K562 (cell line): ENCODE data around the gene CTDSPL. TPM values are rescaled to one million over a fixed set of nuclear protein-coding genes. Genes with fewer than 3 reads are reported as not detected.
A peak's percentile ranks its signal among the peaks of the same experiment; 100 is the strongest.

Experiments
- BRCA1 ChIP-seq, 2 experiments: fragments of 450-650 bp in 1 of 2; sonication (generic) in 1 of 2; formaldehyde crosslinking in 1 of 2; IDR thresholded peaks; 2 replicates each; pipeline versions ENCODE4 v1.5.0 to v1.6.1; 2017 to 2020; ENCODE audit warnings: mild to moderate bottlenecking in 1 of 2, missing genetic modification reagents in 1 of 2
- CHAMP1 ChIP-seq: fragments of 450-650 bp; IDR thresholded peaks from 2 replicates; pipeline ENCODE4 v1.6.1; 2016; ENCODE audit warnings: mild to moderate bottlenecking
- LEF1 ChIP-seq: fragments of 450-650 bp; IDR thresholded peaks from 2 replicates; pipeline ENCODE4 v1.6.1; 2016; ENCODE audit warnings: mild to moderate bottlenecking
- MECOM ChIP-seq: fragments of 250-450 bp; sonication (Bioruptor Pico); IDR thresholded peaks from 2 replicates; pipeline ENCODE4 v1.8.0; 2022; ENCODE audit warnings: inconsistent platforms
- RFX1 ChIP-seq: fragments of 450-650 bp; IDR thresholded peaks from 2 replicates; pipeline ENCODE4 v1.6.1; 2016; ENCODE audit warnings: mild to moderate bottlenecking, moderate library complexity
- SMAD3 ChIP-seq: fragments of 450-650 bp; formaldehyde crosslinking; conservative IDR thresholded peaks from 2 replicates; pipeline ENCODE4 v1.4.0; 2020; ENCODE audit warnings: mild to moderate bottlenecking
- SRSF9 ChIP-seq: fragments of 200-400 bp; formaldehyde crosslinking; IDR thresholded peaks from 2 replicates; pipeline ENCODE4 v1.6.1; 2017; ENCODE audit warnings: low read depth, low read length, borderline replicate concordance
- TAF7 ChIP-seq: fragments of 450-650 bp; IDR thresholded peaks from 2 replicates; pipeline ENCODE4 v1.6.1; 2016; ENCODE audit warnings: missing genetic modification characterization, missing compliant biosample characterization
- TCF7 ChIP-seq: sonication (generic); IDR thresholded peaks from 2 replicates; pipeline ENCODE4 v1.6.1; 2016; ENCODE audit warnings: antibody characterized with exemption, borderline replicate concordance
- TRIM28 ChIP-seq: fragments of 450-650 bp; IDR thresholded peaks from 2 replicates; pipeline ENCODE4 v1.6.1; 2017
- XRCC3 ChIP-seq: fragments of 450-650 bp; IDR thresholded peaks from 2 replicates; pipeline ENCODE4 v1.6.1; 2017; ENCODE audit warnings: mild to moderate bottlenecking, moderate library complexity
- ZNF212 ChIP-seq: fragments of 450-650 bp; formaldehyde crosslinking; IDR thresholded peaks from 2 replicates; pipeline ENCODE4 v1.4.0; 2020; ENCODE audit warnings: mild to moderate bottlenecking
- ZNF280A ChIP-seq: fragments of 450-650 bp; IDR thresholded peaks from 2 replicates; pipeline ENCODE4 v1.6.1; 2018; ENCODE audit warnings: mild to moderate bottlenecking, low read depth; ENCODE audit not compliant: partially characterized antibody
- ZNF518B ChIP-seq: fragments of 250-450 bp; sonication (Bioruptor Pico); IDR thresholded peaks from 2 replicates; pipeline ENCODE4 v1.5.0; 2021; ENCODE audit warnings: mild to moderate bottlenecking, moderate library complexity
- polyA plus RNA-seq, 8 experiments: library from polyadenylated mRNA; depleted of rRNA in 4 of 8; stranded (reverse) in 5 of 8; unstranded in 3 of 8; fragments of >200 nt; fragmentation: Nextera tagmentation in 2 of 8; fragmentation: Illumina TruSeq in 1 of 8; extraction: Ambion mirVana in 2 of 8; extraction: Trizol in 1 of 8; gene quantifications; 2 replicates each; pipeline versions ENCODE4 v1.2.1 to v1.2.3, GENCODE V29; 2011 to 2014; ENCODE audit warnings: inconsistent platforms in 1 of 8, missing spikeins in 1 of 8
- total RNA-seq, 7 experiments: library from RNA; depleted of rRNA in 6 of 7; stranded (reverse); fragments of >200 nt in 6 of 7; fragmentation: Illumina TruSeq in 2 of 7; extraction: Trizol in 2 of 7; gene quantifications; 2 replicates each; pipeline versions ENCODE4 v1.2.1 to v1.2.3, GENCODE V29; 2011 to 2021; ENCODE audit warnings: low replicate concordance in 1 of 7
- TF ChIP-seq, protein P1 (sequence below): fragments of 450-650 bp; IDR thresholded peaks from 2 replicates; pipeline ENCODE4 v1.6.1; 2016; ENCODE audit warnings: low read depth, mild to moderate bottlenecking, moderate library complexity
- TF ChIP-seq, protein P2 (sequence below): sonication (generic); formaldehyde crosslinking; IDR thresholded peaks from 2 replicates; pipeline ENCODE4 v1.8.1; 2023; ENCODE audit warnings: mild to moderate bottlenecking, missing genetic modification reagents

Gene CTDSPL
- total and polyA plus RNA-seq, 9 of the 15 experiments (the other 6 are each of a cell fraction or from before 2014, with no cell fraction given): 5.1 to 19.3 (median 11.3) TPM

GRCh38 chr3:37993820-37994638, 132.3 kb downstream of the CTDSPL start (continued):
- TF ChIP-seq ZNF280A (no peak), SRSF9 (no peak), SMAD3 (CRISPR knock-in tag) (0 out of 2 replicates have a peak, but pooled peaks have one; percentile 22), TAF7 (tag) (peak; percentile 90), BRCA1 (IDR thresholded peaks at IDR 0.05) (no peak), BRCA1 (CRISPR knock-in tag; IDR thresholded peaks at IDR 0.05) (no peak), ZNF212 (CRISPR knock-in tag) (0 out of 2 replicates have a peak, but pooled peaks have one; percentile 44), LEF1 (peak; percentile 64; the same call in 1 of the 2 replicates), RFX1 (no peak), TRIM28 (peak; percentile 85; the same call in 1 of the 2 replicates), MECOM (CRISPR knock-in tag) (peak; percentile 64; the same call in 1 of the 2 replicates), TCF7 (no peak), CHAMP1 (no peak), XRCC3 (no peak), ZNF518B (CRISPR knock-in tag) (no peak; the same call in 1 of the 2 replicates)
- TF ChIP-seq, protein P1, sequence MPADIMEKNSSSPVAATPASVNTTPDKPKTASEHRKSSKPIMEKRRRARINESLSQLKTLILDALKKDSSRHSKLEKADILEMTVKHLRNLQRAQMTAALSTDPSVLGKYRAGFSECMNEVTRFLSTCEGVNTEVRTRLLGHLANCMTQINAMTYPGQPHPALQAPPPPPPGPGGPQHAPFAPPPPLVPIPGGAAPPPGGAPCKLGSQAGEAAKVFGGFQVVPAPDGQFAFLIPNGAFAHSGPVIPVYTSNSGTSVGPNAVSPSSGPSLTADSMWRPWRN: peak; percentile 39; the same call in 1 of the 2 replicates
- TF ChIP-seq, protein P2, sequence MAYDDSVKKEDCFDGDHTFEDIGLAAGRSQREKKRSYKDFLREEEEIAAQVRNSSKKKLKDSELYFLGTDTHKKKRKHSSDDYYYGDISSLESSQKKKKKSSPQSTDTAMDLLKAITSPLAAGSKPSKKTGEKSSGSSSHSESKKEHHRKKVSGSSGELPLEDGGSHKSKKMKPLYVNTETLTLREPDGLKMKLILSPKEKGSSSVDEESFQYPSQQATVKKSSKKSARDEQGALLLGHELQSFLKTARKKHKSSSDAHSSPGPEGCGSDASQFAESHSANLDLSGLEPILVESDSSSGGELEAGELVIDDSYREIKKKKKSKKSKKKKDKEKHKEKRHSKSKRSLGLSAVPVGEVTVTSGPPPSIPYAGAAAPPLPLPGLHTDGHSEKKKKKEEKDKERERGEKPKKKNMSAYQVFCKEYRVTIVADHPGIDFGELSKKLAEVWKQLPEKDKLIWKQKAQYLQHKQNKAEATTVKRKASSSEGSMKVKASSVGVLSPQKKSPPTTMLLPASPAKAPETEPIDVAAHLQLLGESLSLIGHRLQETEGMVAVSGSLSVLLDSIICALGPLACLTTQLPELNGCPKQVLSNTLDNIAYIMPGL: 0 out of 2 replicates have a peak, but pooled peaks have one; percentile 53
